HCT116 (cell line): ENCODE results near the gene IQCK.

ENCODE experiments used
- RAD21 ChIP-seq: IDR thresholded peaks from 2 replicates; pipeline ENCODE4 v1.6.1; 2012; ENCODE audit warnings: low read depth, mild to moderate bottlenecking
- SIN3A ChIP-seq: IDR thresholded peaks from 2 replicates; pipeline ENCODE4 v1.6.1; 2012; ENCODE audit warnings: low read depth

- TF ChIP-seq SIN3A (no peak), RAD21 (no peak)
Measured at GRCh38 chr16:19810817-19811731, 93.0 kb downstream of the IQCK start.
